MCF 10A (cell line): ENCODE data around the gene GLRX5. TPM values are rescaled to one million over a fixed set of nuclear protein-coding genes. Genes with fewer than 3 reads are reported as not detected.

Experiments
- BruUV-seq: library from RNA; stranded (reverse); fragments of 400-500 nt; replicated peaks from 2 replicates; lab custom pipeline; 2021; lab: Mats Ljungman, UMichigan
- CTCF ChIA-PET: fragments of 300-600 bp; sonication (Branson Sonifier 250); formaldehyde crosslinking; extraction: SDS; loops from one replicate; lab custom pipeline; 2021; ENCODE audit warnings: antibody characterized with exemption, inconsistent platforms; lab: Yijun Ruan, JAX
- POLR2A ChIA-PET: fragments of 300-600, 350-650 bp; sonication (Branson Sonifier 250); formaldehyde crosslinking; extraction: SDS; loops from one replicate; lab custom pipeline; 2020; ENCODE audit warnings: antibody characterized with exemption, inconsistent platforms; lab: Yijun Ruan, JAX
- DNase-seq: peaks from one replicate; pipeline ENCODE4 v3.0.0-alpha.2; 2018; ENCODE audit not compliant: unreplicated experiment
- H3K27ac Mint-ChIP-seq: one replicate; pipeline ENCODE4 v1.8.0; 2022; ENCODE audit warnings: mild to moderate bottlenecking, low read depth, mixed read lengths; ENCODE audit not compliant: unreplicated experiment
- H3K27me3 Mint-ChIP-seq: one replicate; pipeline ENCODE4 v1.8.0; 2022; ENCODE audit warnings: mixed read lengths; ENCODE audit not compliant: insufficient read depth, unreplicated experiment
- H3K36me3 Mint-ChIP-seq: one replicate; pipeline ENCODE4 v1.8.0; 2022; ENCODE audit warnings: mild to moderate bottlenecking, moderate library complexity, mixed read lengths; ENCODE audit not compliant: insufficient read depth, unreplicated experiment
- H3K4me1 Mint-ChIP-seq: one replicate; pipeline ENCODE4 v1.8.0; 2022; ENCODE audit warnings: mixed read lengths; ENCODE audit not compliant: insufficient read depth, unreplicated experiment
- H3K4me3 Mint-ChIP-seq: one replicate; pipeline ENCODE4 v1.8.0; 2022; ENCODE audit warnings: mild to moderate bottlenecking, moderate library complexity, mixed read lengths; ENCODE audit not compliant: unreplicated experiment
- H3K9me3 Mint-ChIP-seq: one replicate; pipeline ENCODE4 v1.8.0; 2022; ENCODE audit warnings: mixed read lengths; ENCODE audit not compliant: unreplicated experiment
- CTCF ChIP-seq: fragments of 200-600 bp; IDR thresholded peaks from one replicate; pipeline ENCODE4 v1.8.0; 2022; ENCODE audit warnings: antibody characterized with exemption, mild to moderate bottlenecking; ENCODE audit not compliant: unreplicated experiment
- intact Hi-C: fragments of 100-400 bp; cut with micrococcal nuclease; formaldehyde crosslinking; loops from 2 replicates; pipeline ENCODE4 v1.14.1; 2022
- total RNA-seq: library from RNA; stranded (reverse); gene quantifications from 2 replicates; pipeline ENCODE4 v1.2.3, GENCODE V29; 2022

GLRX5 gene
- total RNA-seq, 1 experiment from 2014 or later = 32.2 TPM

GRCh38 chr14:95515596-95516552 lies 19.0 kb upstream of the GLRX5 start:
- H3K4me1 Mint-ChIP-seq = peaks cover 34% of the 10 kb centered on the region
- no peaks in the 10 kb centered on the region for H3K9me3 Mint-ChIP-seq
- DNase-seq = peak; percentile 49
- no peak overlapping the region for H3K27ac Mint-ChIP-seq
- H3K4me3 Mint-ChIP-seq = peak overlapping the region; percentile 71
- no peaks in the 10 kb centered on the region for H3K36me3 Mint-ChIP-seq
- CTCF ChIA-PET = interaction anchor here (0.5 to 6.2 kb wide), 7 partner anchors 11 to 197 kb away, joined by 3 to 40 read pairs (median 3); no protein-coding TSS in a partner anchor
- no peaks in the 10 kb centered on the region for H3K27me3 Mint-ChIP-seq
- intact Hi-C loops = no loop called here
- POLR2A ChIA-PET = interaction anchor here (0.7 to 2.5 kb wide), 6 partner anchors 9 to 55 kb away, joined by 3 to 10 read pairs (median 4); partner anchors contain the start of gene GLRX5
- TF ChIP-seq CTCF = peak; percentile 36
- BruUV-seq = no TSS peak

- H3K27ac Mint-ChIP-seq = no peak within 1 kb of the TSS
- DNase-seq = peak; percentile 44
- intact Hi-C loops = no loop called here
- peak within 1 kb of the TSS; percentile 71 for H3K4me3 Mint-ChIP-seq
- BruUV-seq = no TSS peak
- no peak for TF ChIP-seq CTCF
- ChIA-PET CTCF (interaction anchor here (0.5 to 6.2 kb wide), 3 partner anchors 10 to 77 kb away, joined by 3 to 40 read pairs (median 3); no protein-coding TSS in a partner anchor), POLR2A (interaction anchor here (0.6 to 2.5 kb wide), 5 partner anchors 10 to 56 kb away, joined by 4 to 10 read pairs (median 5); partner anchors contain the start of gene GLRX5)
- no peaks in the 10 kb centered on the region for H3K36me3 Mint-ChIP-seq
- H3K4me1 Mint-ChIP-seq = peaks cover 34% of the 10 kb centered on the region
- H3K27me3 Mint-ChIP-seq = no peaks in the 10 kb centered on the region
- no peaks in the 10 kb centered on the region for H3K9me3 Mint-ChIP-seq
These were observed 18.2 kb upstream of the GLRX5 start, which contains the start of gene SYNE3 for GRCh38 chr14:95516554-95517181. Gene SYNE3 (minus strand): TSS chr14:95516650. CDS start chr14:95475821, 40,829 bp downstream.

GRCh38 chr14:95518045-95518751 lies 16.7 kb upstream of the GLRX5 start:
- TF ChIP-seq CTCF = no peak
- Mint-ChIP-seq H3K27ac (no peak overlapping the region), H3K9me3 (no peaks in the 10 kb centered on the region), H3K4me3 (no peak overlapping the region), H3K4me1 (peaks cover 34% of the 10 kb centered on the region), H3K36me3 (no peaks in the 10 kb centered on the region), H3K27me3 (no peaks in the 10 kb centered on the region)
- ChIA-PET POLR2A (interaction anchor here (0.6 to 2.5 kb wide), 10 partner anchors 9 to 60 kb away, joined by 3 to 11 read pairs (median 3); partner anchors contain the start of gene GLRX5), CTCF (interaction anchor here (0.5 to 2.2 kb wide), 7 partner anchors 9 to 1593 kb away, joined by 3 to 7 read pairs (median 4); partner anchors contain the start of gene GLRX5)
- DNase-seq = peak; percentile 25
- no TSS peak for BruUV-seq
- intact Hi-C loops = no loop called here
